Heart left ventricle (tissue), 16 donors: Measurements from ENCODE around the gene MIF4GD. TPM values are rescaled to one million over a fixed set of nuclear protein-coding genes. Genes with fewer than 3 reads are reported as not detected.
A peak's percentile ranks its signal among the peaks of the same experiment; 100 is the strongest.

Experiments
- ATAC-seq, 4 donors: fragments of 200-7000 bp; cut with Tn5 transposase; one replicate each; pipeline ENCODE4 v1.9.1; 2020 to 2022; ENCODE audit warnings: moderate library complexity in 4 of 4, mild to moderate bottlenecking in 3 of 4, moderate number of reproducible peaks in 1 of 4
- DNase-seq, 5 donors: peaks; one replicate each; pipeline ENCODE4 v3.0.0-alpha.2; 2020
- H3K27ac ChIP-seq, 12 donors: fragments of 200-600 bp; sonication (generic) in 4 of 12; one replicate each; pipeline versions ENCODE4 v1.5.0 to v1.8.0; 2016 to 2022; ENCODE audit warnings: mild to moderate bottlenecking in 2 of 12
- H3K27me3 ChIP-seq, 9 donors: fragments of 200-600 bp; sonication (generic) in 2 of 9; one replicate each; pipeline versions ENCODE4 v1.5.1 to v1.8.0; 2016 to 2022; ENCODE audit warnings: mild to moderate bottlenecking in 3 of 9
- H3K36me3 ChIP-seq, 9 donors: fragments of 200-600 bp; sonication (generic) in 2 of 9; one replicate each; pipeline versions ENCODE4 v1.5.0 to v1.8.0; 2018 to 2022; ENCODE audit warnings: mild to moderate bottlenecking in 2 of 9
- H3K4me1 ChIP-seq, 12 donors: fragments of 200-600 bp; sonication (generic) in 4 of 12; one replicate each; pipeline versions ENCODE4 v1.5.0 to v1.8.0; 2016 to 2022; ENCODE audit warnings: mild to moderate bottlenecking in 3 of 12
- H3K4me3 ChIP-seq, 12 donors: fragments of 200-600 bp; sonication (generic) in 4 of 12; one replicate each; pipeline versions ENCODE4 v1.5.0 to v1.8.0; 2017 to 2022; ENCODE audit warnings: mild to moderate bottlenecking in 9 of 12, moderate library complexity in 4 of 12
- H3K9me3 ChIP-seq, 12 donors: fragments of 200-600 bp; sonication (generic) in 4 of 12; one replicate each; pipeline versions ENCODE4 v1.5.0 to v1.8.0; 2016 to 2022; ENCODE audit warnings: mild to moderate bottlenecking in 1 of 12
- POLR2A ChIP-seq, 2 donors: fragments of 450-650 bp; IDR thresholded peaks; one replicate each; pipeline ENCODE4 v1.6.1; 2017; ENCODE audit warnings: antibody characterized with exemption in 2 of 2, mild to moderate bottlenecking in 2 of 2, moderate library complexity in 2 of 2
- WGBS, 4 donors: extraction: QIAGEN DNeasy Blood & Tissue Kit in 2 of 4; methylation state at CpG; one replicate each; pipeline versions ENCODE4 v1.1.5 to v1.1.7; 2013 to 2018; 5-methylcytosine and 5-hydroxymethylcytosine counted together
- intact Hi-C, 10 donors: fragments of 100-400 bp; cut with DNase I; formaldehyde crosslinking; loops; one replicate each; pipeline versions ENCODE4 v1.11.1 to v1.14.2; 2022
- polyA plus RNA-seq, 2 donors: library from polyadenylated mRNA; stranded (reverse); fragments of 200-250 nt; gene quantifications; one replicate each; pipeline ENCODE4 v1.2.3, GENCODE V29; 2013
- total RNA-seq, 9 donors: library from RNA; depleted of rRNA in 2 of 9; stranded (reverse); fragments of >200 nt in 2 of 9; fragmentation: NEBNext Ultra II Directional in 3 of 9; extraction: Animal tissue kit (Norgen Biotek cat#: 25700) in 3 of 9; gene quantifications; one replicate each; pipeline versions ENCODE4 v1.1.0 to v1.2.4, GENCODE V29; 2016 to 2023
- TF ChIP-seq, protein P1 (sequence below), 12 donors: fragments of 200-600 bp; sonication (generic) in 4 of 12; IDR thresholded peaks; one replicate each; pipeline versions ENCODE4 v1.5.0 to v1.8.0; 2018 to 2022; ENCODE audit warnings: antibody characterized with exemption in 12 of 12, mild to moderate bottlenecking in 5 of 12
- donor health status: ischemic (EF 13 %, LVEDD 7.1; RV severe dilation, severe dysfunction).
- donor health status: healthy with polysubstance abuse.
- donor health status: DM: no; HTN: yes; CAD: no.
- donor health status: DM: no; HTN: no; CAD: no.
- donor health status: ischemic (EF 25% LVEDD 6.9; RV normal size, moderate dysfunction).
- donor health status: ischemic (EF 25% LVEDD 5.7; RV mildly dilated, moderate dysfunction).
- donor health status: healthy.
- donor health status: DM: yes; HTN: yes; CAD: no.
- donor health status: ischemic (EF 35%, LVEDD 5.7; RV mildly dilated, moderate dysfunction).
- donor health status: nonischemic (EF 11% LVEDD 7.7; RV severe dilation, severe dysfunction).
- donor health status: DM: yes; HTN: yes; CAD: no.
- donor health status: PGD.
- donor health status: ischemic (EF 29% LVEDD 5.4; RV normal size, mild dysfunction).
- donor health status: nonischemic (EF 23%, LVEDD 6.1; RV moderate dilation, normal function).

MIF4GD gene
- total and polyA plus RNA-seq, 11 donors = 8.6 to 34.7 (median 18.6) TPM

DNA sequence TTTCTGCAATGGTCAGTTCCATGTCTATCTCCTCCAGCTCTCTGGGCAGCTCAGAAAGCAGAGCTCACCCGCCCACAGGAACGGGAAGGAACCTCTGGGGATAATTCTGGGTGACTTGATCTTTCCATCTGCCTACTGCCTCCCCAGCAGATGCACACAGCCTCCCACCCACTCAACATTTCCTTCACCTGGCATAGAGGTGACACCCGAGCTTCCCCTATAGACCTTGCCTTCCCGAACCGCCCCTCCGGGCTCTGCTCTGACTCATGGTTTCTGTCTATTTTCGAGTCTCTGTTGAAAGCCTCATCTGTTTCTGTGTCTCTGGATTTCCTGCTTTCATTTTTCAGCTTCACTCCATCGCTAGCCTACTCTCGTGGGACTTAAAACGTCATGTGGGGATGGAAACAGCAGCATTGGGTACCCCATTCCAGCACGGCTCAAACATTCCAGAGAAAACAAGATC lies 21.0 kb downstream of the MIF4GD start:
- Histone ChIP-seq H3K4me3 (peak overlapping the region in 7 of 12 donors; percentile 0 to 46 (median 13)), H3K27ac (peak overlapping the region in 9 of 12 donors; percentile 2 to 61 (median 41)), H3K27me3 (no peaks in the 10 kb centered on the region), H3K36me3 (peaks cover 0 to 30% (median 16%) of the 10 kb centered on the region in 9 donors), H3K4me1 (peaks cover 0 to 32% (median 15%) of the 10 kb centered on the region in 12 donors), H3K9me3 (no peaks in the 10 kb centered on the region)
- WGBS, 4 donors = 39 to 57% (median 53%) methylated on average over 11 of the region's 11 CpGs
- ATAC-seq (peak; percentile 32 to 82 (median 73)), DNase-seq (no peak)
- no peak for TF ChIP-seq POLR2A (IDR thresholded peaks at IDR 0.05)
- TF ChIP-seq, protein P1, sequence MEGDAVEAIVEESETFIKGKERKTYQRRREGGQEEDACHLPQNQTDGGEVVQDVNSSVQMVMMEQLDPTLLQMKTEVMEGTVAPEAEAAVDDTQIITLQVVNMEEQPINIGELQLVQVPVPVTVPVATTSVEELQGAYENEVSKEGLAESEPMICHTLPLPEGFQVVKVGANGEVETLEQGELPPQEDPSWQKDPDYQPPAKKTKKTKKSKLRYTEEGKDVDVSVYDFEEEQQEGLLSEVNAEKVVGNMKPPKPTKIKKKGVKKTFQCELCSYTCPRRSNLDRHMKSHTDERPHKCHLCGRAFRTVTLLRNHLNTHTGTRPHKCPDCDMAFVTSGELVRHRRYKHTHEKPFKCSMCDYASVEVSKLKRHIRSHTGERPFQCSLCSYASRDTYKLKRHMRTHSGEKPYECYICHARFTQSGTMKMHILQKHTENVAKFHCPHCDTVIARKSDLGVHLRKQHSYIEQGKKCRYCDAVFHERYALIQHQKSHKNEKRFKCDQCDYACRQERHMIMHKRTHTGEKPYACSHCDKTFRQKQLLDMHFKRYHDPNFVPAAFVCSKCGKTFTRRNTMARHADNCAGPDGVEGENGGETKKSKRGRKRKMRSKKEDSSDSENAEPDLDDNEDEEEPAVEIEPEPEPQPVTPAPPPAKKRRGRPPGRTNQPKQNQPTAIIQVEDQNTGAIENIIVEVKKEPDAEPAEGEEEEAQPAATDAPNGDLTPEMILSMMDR (IDR thresholded peaks at IDR 0.05) = no peak
- intact Hi-C loops = no loop called here

DNA sequence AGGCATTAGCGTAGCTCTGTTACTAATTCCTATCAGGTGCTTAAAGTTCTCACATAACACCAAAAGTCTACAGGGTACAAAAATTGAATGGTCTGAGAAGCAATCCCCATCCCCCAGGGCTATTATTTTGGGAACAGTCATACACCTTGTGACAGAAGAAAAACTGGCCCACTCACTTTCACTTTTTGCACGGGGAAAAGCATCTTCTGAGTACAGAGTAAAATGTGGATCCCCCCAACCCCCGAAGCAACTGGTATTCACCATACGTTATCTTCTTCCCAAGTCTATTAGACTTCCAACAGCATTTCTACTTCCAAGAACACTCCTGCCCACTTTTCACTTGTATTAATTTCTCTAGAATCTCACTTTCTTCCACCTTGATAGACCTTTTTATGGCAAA lies 21.5 kb downstream of the MIF4GD start:
- 70 to 80% (median 77%) methylated on average over 4 of the region's 4 CpGs for WGBS, 4 donors
- ATAC-seq = no peak
- peak overlapping the region in 7 of 12 donors; percentile 15 to 61 (median 51) for H3K27ac ChIP-seq

DNA sequence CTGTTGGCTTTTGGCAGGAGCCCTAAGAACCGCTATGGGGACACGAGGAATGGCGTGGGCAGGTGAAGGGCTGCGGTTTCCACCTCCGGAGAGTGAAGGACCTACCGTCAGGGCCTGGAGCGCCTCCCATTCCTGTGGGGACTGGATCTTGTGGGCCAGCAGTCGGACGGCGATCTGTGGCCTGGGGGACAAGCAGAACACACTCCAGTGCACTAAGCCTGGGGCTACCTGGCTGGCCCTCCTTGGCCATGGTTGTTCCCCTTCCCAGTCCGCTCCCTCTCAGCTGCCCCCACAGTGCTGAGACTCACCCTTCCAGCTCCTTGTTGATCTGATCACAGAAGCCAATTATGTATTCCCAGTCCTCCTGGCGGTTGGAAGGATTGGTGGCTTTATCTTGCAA lies 24.6 kb downstream of the MIF4GD start:
- DNase-seq (no peak), ATAC-seq (no peak)
- TF ChIP-seq, protein P1 (IDR thresholded peaks at IDR 0.05) = no peak
- no peak for TF ChIP-seq POLR2A (IDR thresholded peaks at IDR 0.05)
- WGBS, 4 donors = 94 to 98% (median 95%) methylated on average over 12 of the region's 12 CpGs
- Histone ChIP-seq H3K9me3 (no peaks in the 10 kb centered on the region), H3K27me3 (no peaks in the 10 kb centered on the region), H3K36me3 (peaks cover 0 to 66% (median 52%) of the 10 kb centered on the region in 9 donors), H3K4me3 (no peak overlapping the region), H3K27ac (no peak overlapping the region), H3K4me1 (peaks cover 0 to 50% (median 15%) of the 10 kb centered on the region in 12 donors)
- intact Hi-C loops = no loop called here

More for the DNA sequence above, 21.5 kb downstream of the MIF4GD start:
- Histone ChIP-seq H3K4me3 (peak overlapping the region in 4 of 12 donors; percentile 0 to 38 (median 12)), H3K36me3 (peaks cover 0 to 34% (median 20%) of the 10 kb centered on the region in 9 donors), H3K27me3 (no peaks in the 10 kb centered on the region), H3K4me1 (peaks cover 0 to 33% (median 15%) of the 10 kb centered on the region in 12 donors), H3K9me3 (no peaks in the 10 kb centered on the region)
- TF ChIP-seq POLR2A (IDR thresholded peaks at IDR 0.05) = no peak
- TF ChIP-seq, protein P1 (IDR thresholded peaks at IDR 0.05) = no peak
- intact Hi-C loops = no loop called here
- DNase-seq = no peak

DNA sequence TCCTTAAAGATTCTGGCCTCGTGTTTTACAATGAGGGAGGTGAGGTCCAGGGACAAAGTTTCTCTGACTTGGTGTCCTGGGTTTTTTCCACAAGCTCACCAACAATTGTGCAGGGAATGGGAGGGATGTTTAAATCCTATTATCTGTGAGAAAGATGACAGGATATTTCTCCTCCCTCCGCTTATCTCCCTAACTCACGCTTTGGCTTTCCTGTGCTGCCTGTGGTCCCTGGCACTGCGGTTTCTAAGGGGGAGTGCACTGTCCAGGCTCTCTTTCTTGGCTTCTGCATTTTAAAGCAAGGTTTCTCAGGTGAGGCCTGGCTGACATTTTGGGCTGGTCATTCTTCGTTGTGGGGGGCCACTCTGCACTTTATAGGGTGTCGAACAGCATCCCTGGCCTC lies 26.0 kb downstream of the MIF4GD start:
- Histone ChIP-seq H3K36me3 (peaks cover 0 to 80% (median 66%) of the 10 kb centered on the region in 9 donors), H3K27ac (no peak overlapping the region), H3K9me3 (no peaks in the 10 kb centered on the region), H3K4me1 (peaks cover 0 to 49% (median 7%) of the 10 kb centered on the region in 12 donors), H3K27me3 (no peaks in the 10 kb centered on the region), H3K4me3 (no peak overlapping the region)
- intact Hi-C loops = no loop called here
- TF ChIP-seq POLR2A (IDR thresholded peaks at IDR 0.05) = no peak
- TF ChIP-seq, protein P1 (IDR thresholded peaks at IDR 0.05) = no peak
- DNase-seq (no peak), ATAC-seq (no peak)
- 87 to 91% (median 89%) methylated on average over 6 of the region's 6 CpGs for WGBS, 4 donors
